HG03097 (cell line): ENCODE results near the gene SREBF1.

Experiments
- ATAC-seq: cut with Tn5 transposase; IDR thresholded peaks from one replicate; pipeline ENCODE4 v1.9.1; 2021; ENCODE audit not compliant: unreplicated experiment, low FRiP score

Gene SREBF1

DNA sequence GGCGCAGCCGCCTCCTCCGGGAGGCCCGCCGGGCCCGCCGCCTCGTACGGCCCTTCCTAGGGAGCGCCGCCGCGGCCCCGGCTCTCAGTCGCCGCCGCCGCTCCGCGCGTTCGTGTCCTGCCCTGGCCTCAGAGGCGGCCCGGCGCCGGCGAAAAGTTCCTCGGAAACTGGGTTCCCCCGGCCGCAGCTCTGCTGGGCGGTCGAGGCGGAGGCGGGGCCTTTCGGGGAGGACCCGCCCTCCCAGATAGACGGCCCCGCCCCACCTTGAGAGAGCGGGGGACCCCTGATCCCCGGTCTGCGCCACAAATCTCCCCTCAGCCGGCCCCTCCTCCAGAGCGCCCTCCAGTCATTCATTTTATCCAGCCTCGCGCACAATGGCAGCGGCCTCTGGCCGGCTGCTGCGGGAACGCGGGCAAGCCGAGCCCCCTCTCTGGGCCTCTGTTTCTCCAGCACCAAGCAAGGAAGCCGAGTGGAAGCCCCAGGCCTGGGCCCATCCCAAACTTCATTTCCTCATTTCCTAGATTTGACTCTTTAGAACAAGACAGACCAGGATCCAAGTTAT, at the start of gene SREBF1:
SREBF1 (minus strand) TSS at position 169 of the 562 bp plus-strand sequence. CDS start 169 bp downstream, outside the sequence.
- peak; percentile 26 for ATAC-seq

- ATAC-seq, result no peak
Observed at GRCh38 chr17:17886226-17886625, 49.4 kb upstream of the SREBF1 start.

DNA sequence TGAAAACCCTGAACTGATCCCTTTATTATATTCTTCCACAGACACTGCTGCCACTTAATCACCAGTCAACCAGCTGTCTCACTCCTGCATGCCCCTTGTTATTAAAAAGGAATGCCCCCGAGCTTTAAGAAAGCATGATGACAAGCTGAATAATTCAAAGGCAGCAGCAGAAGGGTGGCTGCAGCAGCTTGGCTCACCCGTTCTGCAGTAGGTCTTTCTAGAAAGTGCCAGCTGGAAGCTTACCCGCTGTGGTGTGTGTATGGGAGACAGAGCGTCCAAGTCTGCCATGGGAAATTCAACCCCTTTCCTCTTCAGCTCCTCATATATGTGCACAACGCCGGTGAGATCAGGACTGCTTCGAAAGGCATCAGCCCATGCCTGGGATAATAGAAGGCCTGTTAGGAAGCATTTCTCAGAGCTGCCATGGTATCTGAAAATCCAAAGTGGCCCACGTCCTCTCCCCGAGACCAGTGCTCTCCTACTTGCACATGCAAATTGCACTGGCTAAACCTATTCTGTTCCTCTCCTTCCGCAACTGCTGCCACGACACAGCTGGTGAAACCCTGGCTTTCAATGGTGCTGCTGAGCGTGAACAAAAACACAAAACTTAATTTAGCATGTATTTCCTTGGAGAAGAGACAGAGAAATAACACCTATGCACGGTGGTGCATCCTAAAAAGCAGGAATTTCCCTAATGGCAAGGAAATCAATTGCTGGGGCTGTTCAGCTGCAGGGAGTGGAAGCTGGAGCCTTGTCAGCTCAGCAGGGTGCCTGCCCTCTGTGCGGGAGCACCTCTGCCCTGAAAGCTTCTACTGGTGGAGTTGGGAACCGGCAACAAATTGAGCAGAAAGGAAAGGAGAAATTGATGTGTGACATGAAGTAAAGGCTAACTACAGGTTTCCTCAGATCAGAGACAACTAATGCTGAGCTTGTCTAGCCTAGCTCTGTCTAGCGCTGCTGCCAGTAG, 47.9 kb upstream of the SREBF1 start:
- ATAC-seq, result no peak

- no peak for ATAC-seq
Observed at GRCh38 chr17:17883801-17884200, 47.0 kb upstream of the SREBF1 start.

DNA sequence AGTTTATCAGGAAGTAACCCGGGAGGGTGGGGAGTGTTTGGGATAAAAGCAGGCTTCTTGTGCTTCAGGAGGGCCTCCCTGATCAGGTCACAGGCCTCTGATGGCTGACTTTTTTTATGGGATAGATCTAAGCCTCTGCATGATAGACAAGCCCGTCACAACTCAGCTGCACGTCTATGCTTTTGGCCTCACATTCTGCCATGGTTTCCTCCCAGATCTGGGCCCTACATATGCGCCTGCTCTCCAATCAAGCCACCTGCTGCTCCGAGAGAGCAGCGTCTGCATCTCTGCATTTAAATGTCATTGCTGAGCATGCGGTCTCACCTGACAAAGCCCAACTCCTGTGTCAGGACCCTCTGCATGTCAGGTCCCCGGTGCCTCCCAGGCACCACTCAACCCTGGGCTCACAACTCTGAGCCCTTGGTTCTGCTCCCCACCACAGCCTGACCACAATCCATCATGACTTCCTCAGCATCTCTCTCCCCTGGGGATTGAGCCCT, 45.3 kb upstream of the SREBF1 start:
- no peak for ATAC-seq

DNA sequence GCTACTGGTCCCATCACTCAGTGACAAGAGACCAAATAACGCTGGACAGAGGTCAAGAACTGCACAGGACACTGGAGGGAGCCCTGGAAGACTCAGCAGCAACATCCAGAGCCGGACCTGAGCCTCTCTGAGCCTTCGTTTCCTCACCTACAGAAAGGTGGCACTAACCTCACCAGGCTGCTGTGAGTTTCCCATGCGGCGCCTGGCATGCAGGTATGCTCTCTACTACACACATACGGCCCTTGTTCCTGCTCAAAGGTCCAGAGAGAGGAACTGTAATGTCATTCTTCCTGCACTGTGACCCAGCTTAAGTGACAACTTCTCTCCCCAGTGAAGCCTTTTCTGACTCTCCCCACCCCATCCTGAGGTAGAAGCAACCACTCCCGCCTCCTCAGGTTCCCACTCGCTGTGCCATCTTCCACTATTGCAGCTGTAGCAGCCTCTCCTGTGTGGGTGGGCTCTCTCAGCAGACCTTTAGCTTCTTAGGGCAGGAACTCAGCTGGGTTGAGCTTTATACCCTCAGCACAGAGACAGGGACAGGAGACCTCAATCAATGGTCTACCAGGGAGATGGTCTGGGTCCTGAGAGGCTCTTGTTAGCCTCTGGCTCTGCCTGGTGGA, 43.9 kb upstream of the SREBF1 start:
- no peak for ATAC-seq

- no peak for ATAC-seq
Observed at GRCh38 chr17:17877529-17878358, 41.0 kb upstream of the SREBF1 start.

- ATAC-seq, result no peak
Observed at GRCh38 chr17:17876959-17877528, 40.3 kb upstream of the SREBF1 start.

DNA sequence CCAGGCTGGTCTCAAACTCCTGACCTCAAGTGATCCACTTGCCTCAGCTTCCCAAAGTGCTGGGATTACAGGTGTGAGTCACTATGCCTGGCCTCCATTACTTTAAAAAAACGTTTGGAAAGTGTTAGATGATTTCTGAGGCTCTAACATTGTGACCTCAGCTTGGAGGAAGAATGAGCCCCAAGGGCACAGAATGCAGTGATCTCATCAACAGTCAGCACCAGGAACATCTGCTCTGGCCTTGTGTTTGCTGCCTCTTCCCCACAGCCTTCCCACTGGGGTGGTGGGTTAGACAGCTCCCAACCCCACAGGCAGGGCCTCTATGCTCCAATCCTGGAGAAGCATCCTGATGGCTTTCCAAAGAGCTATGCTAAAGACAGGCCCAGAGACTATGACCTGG, 37.7 kb upstream of the SREBF1 start:
- no peak for ATAC-seq

DNA sequence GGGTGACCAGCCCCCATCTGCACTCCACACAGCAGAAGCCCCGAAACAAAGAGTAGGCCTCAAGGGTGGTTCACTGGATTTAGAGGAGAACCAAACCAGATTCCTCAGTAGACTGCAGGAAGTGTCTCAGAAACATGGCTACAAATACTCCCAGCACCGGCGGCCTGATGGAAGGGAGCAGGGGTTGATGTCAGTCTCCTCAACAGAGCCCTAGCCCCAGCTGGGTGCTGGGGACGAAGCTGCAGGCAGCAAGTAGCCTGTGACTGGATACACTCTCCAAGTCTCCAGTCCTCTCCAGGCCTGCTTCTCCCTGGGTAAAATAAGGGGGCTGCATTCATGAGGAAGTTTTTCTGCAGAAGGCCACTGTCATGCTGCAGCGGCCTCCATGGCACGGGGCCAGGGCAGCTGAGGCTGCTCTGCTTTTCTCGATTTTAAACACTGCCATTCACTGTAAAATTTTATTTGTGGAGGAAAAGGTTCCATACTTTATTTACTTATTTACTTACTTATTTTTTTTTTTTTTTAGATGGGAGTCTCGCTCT, 36.7 kb upstream of the SREBF1 start:
- no peak for ATAC-seq

DNA sequence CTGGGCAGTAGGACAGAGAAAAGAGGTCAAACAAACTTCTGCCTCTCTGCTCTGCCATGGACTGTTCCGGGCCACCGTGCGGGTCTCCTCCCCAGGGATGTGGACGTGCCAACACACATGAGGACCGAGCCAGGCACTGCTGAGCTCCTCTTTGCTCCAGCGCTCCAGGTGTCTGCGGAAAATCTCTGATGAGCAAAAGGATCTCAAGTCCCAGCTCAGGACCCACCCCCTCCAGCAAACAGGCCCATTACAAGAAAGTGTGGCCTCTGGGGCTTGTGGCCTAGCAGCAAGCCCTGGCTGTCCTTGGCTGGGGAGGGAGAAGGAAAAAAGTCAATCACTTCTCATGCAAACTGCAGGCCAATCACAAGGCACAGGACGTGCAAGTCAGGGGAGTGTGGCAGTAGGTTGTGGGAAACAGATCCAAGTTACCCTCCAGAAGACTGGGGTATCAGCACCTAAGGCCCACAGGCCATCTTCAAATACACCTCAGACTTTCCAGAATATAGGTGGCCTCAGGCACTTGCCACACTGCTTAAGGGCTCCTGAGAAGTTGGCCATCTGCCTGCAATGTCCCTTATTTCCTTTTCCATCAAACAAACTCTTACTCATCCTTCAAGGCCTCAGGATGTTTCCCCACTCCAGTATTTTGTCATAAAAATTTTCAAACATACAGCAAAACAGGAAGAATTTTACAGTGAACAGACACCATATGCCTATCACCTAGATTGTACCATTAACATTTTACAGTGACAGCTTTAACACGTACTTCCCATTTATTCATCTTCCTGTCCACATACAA, 36.0 kb upstream of the SREBF1 start:
- ATAC-seq, result no peak

- ATAC-seq, result no peak
Observed at GRCh38 chr17:17871913-17872312, 35.1 kb upstream of the SREBF1 start.

GRCh38 chr17:17870247-17870646, 33.5 kb upstream of the SREBF1 start:
- ATAC-seq, result no peak

DNA sequence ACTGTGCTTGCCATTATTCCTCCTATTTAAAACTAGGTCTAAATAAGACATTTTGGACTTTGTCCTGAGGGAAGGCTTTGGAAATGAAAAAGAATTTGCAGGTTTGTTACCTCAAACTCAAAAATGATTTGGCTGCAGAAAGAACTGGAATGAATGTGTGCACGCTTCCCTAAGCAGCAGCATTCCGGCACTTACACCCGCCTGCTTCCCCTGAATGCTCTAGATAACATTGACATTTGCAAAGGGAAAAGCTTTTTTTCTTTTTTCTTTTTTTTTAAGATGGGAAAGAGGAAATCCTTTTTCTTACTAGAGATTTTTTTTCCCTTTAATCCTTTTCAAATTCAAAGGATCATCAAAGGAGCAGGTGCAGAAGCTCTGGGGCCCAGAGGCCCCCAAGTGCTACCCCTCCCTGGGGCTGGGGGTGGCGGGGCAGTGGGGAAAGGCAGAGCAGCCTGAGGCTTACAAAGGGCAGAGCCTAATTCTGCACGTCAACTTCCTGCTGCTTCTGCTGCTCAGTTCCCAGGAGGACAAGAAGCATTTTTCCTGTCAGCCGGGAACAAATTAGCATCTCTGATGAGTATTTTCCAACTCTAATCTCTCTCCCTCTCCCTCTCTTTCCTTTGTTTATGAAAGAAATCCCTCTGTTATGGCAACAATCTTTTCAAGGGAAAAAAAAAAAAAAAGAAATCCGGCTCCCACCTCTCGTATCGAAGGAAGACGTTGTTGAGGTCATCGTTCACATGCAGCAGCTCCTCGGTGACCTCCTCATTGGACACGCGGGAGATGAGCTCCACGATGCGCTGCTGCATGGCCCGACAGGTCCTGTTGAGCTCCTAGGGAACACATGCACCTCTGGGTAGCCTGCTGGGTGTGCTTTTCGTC, 32.1 kb upstream of the SREBF1 start:
- no peak for ATAC-seq

- ATAC-seq, result no peak
Observed at GRCh38 chr17:17866897-17867296, 30.1 kb upstream of the SREBF1 start.

DNA sequence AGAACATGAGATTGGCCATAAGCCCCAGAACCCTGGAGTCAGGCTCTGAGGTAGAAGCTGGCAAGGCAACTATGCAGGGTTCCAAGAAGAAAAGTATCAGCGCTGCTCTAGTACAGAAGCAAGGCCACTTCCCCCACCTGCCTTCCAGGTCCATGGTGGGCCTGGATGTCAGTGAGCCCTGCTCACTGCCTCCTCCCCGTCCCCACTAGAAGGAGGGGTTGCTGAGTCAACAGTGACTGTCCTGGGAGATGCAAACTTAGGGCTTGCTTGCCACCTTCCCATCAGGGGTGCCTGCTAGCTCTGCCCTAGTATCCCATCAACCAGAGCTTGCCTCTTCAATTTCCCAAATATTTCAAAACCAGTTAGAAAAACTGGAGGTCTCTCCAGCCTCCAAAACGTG, 29.6 kb upstream of the SREBF1 start:
- ATAC-seq, result no peak

- no peak for ATAC-seq
Observed at GRCh38 chr17:17865035-17865434, 28.2 kb upstream of the SREBF1 start.

GRCh38 chr17:17860766-17861107, 24.0 kb upstream of the SREBF1 start:
- no peak for ATAC-seq
